Activated CD8-positive, alpha-beta T cell treated with anti-CD3 and anti-CD28 coated beads for 36 hours (primary cell): ENCODE data around the gene MYCL. TPM values are rescaled to one million over a fixed set of nuclear protein-coding genes. Genes with fewer than 3 reads are reported as not detected.

Source experiments
- ATAC-seq: fragments of 200-7000 bp; cut with Tn5 transposase; one replicate; pipeline ENCODE4 v1.10.0; 2021; ENCODE audit warnings: mild to moderate bottlenecking, moderate library complexity
- CTCF ChIA-PET: fragments of 350-600 bp; sonication (Branson Sonifier 250); formaldehyde crosslinking; loops from one replicate; lab custom pipeline; 2021; ENCODE audit warnings: antibody characterized with exemption; lab: Charles Lee
- POLR2A ChIA-PET: fragments of 350-600 bp; sonication (Branson Sonifier 250); formaldehyde crosslinking; loops from one replicate; lab custom pipeline; 2021; ENCODE audit warnings: antibody characterized with exemption; lab: Charles Lee
- DNase-seq: peaks from one replicate; pipeline ENCODE4 v3.0.0-alpha.2; 2020
- H3K27ac Mint-ChIP-seq: one replicate; pipeline ENCODE4 v1.8.0; 2021; ENCODE audit warnings: mild to moderate bottlenecking, mixed read lengths
- H3K27me3 Mint-ChIP-seq: one replicate; pipeline ENCODE4 v1.8.0; 2021; ENCODE audit warnings: mixed read lengths
- H3K36me3 Mint-ChIP-seq: one replicate; pipeline ENCODE4 v1.8.0; 2021; ENCODE audit warnings: low read depth, mixed read lengths
- H3K4me1 Mint-ChIP-seq: one replicate; pipeline ENCODE4 v1.8.0; 2021; ENCODE audit warnings: low read depth, mixed read lengths
- H3K4me3 Mint-ChIP-seq: one replicate; pipeline ENCODE4 v1.8.0; 2021; ENCODE audit warnings: mild to moderate bottlenecking, moderate library complexity, mixed read lengths
- H3K9me3 Mint-ChIP-seq: one replicate; pipeline ENCODE4 v1.8.0; 2021; ENCODE audit warnings: mixed read lengths
- CTCF ChIP-seq: fragments of 200-600 bp; IDR thresholded peaks from one replicate; pipeline ENCODE4 v1.8.0; 2022; ENCODE audit warnings: antibody characterized with exemption, mild to moderate bottlenecking
- intact Hi-C: fragments of 100-400 bp; cut with micrococcal nuclease; formaldehyde crosslinking; loops from one replicate; pipeline ENCODE4 v1.10.0; 2022
- total RNA-seq, 2 experiments: library from RNA; stranded (reverse); gene quantifications; one replicate each; pipeline ENCODE4 v1.2.3, GENCODE V29; 2021

Gene MYCL
- total RNA-seq, 2 experiments from 2014 or later, result 0.13 to 0.20 TPM

- no peak for TF ChIP-seq CTCF
- intact Hi-C loops, result no loop called here
- H3K27me3 Mint-ChIP-seq, result peaks cover 3% of the 10 kb centered on the region
- no peaks in the 10 kb centered on the region for H3K9me3 Mint-ChIP-seq
- peaks cover 6% of the 10 kb centered on the region for H3K4me1 Mint-ChIP-seq
- CTCF ChIA-PET, result no interaction called here
- DNase-seq (no peak), ATAC-seq (no peak)
- POLR2A ChIA-PET, result no interaction called here
- H3K36me3 Mint-ChIP-seq, result no peaks in the 10 kb centered on the region
- H3K4me3 Mint-ChIP-seq, result no peak overlapping the region
- no peak overlapping the region for H3K27ac Mint-ChIP-seq
Observed at GRCh38 chr1:39944410-39945112, 42.8 kb upstream of the MYCL start.

- H3K27me3 Mint-ChIP-seq, result peaks cover 3% of the 10 kb centered on the region
- intact Hi-C loops, result no loop called here
- no peaks in the 10 kb centered on the region for H3K9me3 Mint-ChIP-seq
- peaks cover 6% of the 10 kb centered on the region for H3K4me1 Mint-ChIP-seq
- H3K27ac Mint-ChIP-seq, result no peak overlapping the region
- TF ChIP-seq CTCF, result no peak
- ATAC-seq (no peak), DNase-seq (no peak)
- POLR2A ChIA-PET, result no interaction called here
- H3K36me3 Mint-ChIP-seq, result no peaks in the 10 kb centered on the region
- H3K4me3 Mint-ChIP-seq, result no peak overlapping the region
- CTCF ChIA-PET, result interaction anchor here (1.0 to 2.6 kb wide), 4 partner anchors 19 to 242 kb away, joined by 3 to 9 read pairs (median 3); no protein-coding TSS in a partner anchor
Observed at GRCh38 chr1:39943471-39944290, 42.0 kb upstream of the MYCL start.

GRCh38 chr1:39940980-39941871, 39.5 kb upstream of the MYCL start:
- no peaks in the 10 kb centered on the region for H3K9me3 Mint-ChIP-seq
- no peak for TF ChIP-seq CTCF
- POLR2A ChIA-PET, result interaction anchor here (1.0 kb wide), 1 partner anchor 14 kb away, joined by 4 read pairs; no protein-coding TSS in a partner anchor
- no peaks in the 10 kb centered on the region for H3K36me3 Mint-ChIP-seq
- no peak overlapping the region for H3K4me3 Mint-ChIP-seq
- intact Hi-C loops, result no loop called here
- no peak for DNase-seq
- CTCF ChIA-PET, result interaction anchor here (1.4 to 2.6 kb wide), 2 partner anchors 21 to 22 kb away, joined by 3 to 9 read pairs; no protein-coding TSS in a partner anchor
- H3K27ac Mint-ChIP-seq, result no peak overlapping the region
- no peak for ATAC-seq
- peaks cover 1% of the 10 kb centered on the region for H3K27me3 Mint-ChIP-seq
- H3K4me1 Mint-ChIP-seq, result peaks cover 6% of the 10 kb centered on the region

GRCh38 chr1:39940253-39940652, 38.5 kb upstream of the MYCL start:
- no peaks in the 10 kb centered on the region for H3K9me3 Mint-ChIP-seq
- ChIA-PET POLR2A (interaction anchor here (0.7 kb wide), 1 partner anchor 20 kb away, joined by 3 read pairs; no protein-coding TSS in a partner anchor), CTCF (interaction anchor here (1.4 kb wide), 1 partner anchor 20 kb away, joined by 3 read pairs; no protein-coding TSS in a partner anchor)
- peaks cover 1% of the 10 kb centered on the region for H3K27me3 Mint-ChIP-seq
- no peak for TF ChIP-seq CTCF
- H3K4me3 Mint-ChIP-seq, result no peak overlapping the region
- H3K27ac Mint-ChIP-seq, result no peak overlapping the region
- H3K4me1 Mint-ChIP-seq, result peaks cover 4% of the 10 kb centered on the region
- H3K36me3 Mint-ChIP-seq, result no peaks in the 10 kb centered on the region
- no peak for ATAC-seq
- no peak for DNase-seq
- intact Hi-C loops, result no loop called here
